Gastrocnemius medialis (tissue), 4 donors: Measurements from ENCODE around the gene GREB1. TPM values are rescaled to one million over a fixed set of nuclear protein-coding genes. Genes with fewer than 3 reads are reported as not detected.

ENCODE experiments used
- ATAC-seq, 2 donors: fragments of 150-250 bp; one replicate each; pipeline ENCODE4 v1.9.1; 2016
- DNase-seq, 2 donors: peaks; one replicate each; pipeline ENCODE4 v3.0.0-alpha.2; 2019
- H3K27ac ChIP-seq, 4 donors: fragments of 200-600 bp; sonication (generic); 1 replicate in 1 of 4; 2 replicates in 3 of 4; pipeline ENCODE4 v1.5.1; 2016 to 2018; ENCODE audit warnings: mild to moderate bottlenecking in 2 of 4, moderate library complexity in 1 of 4
- H3K27me3 ChIP-seq, 3 donors: fragments of 200-600 bp; sonication (generic) in 2 of 3; 1 replicate in 1 of 3; 2 replicates in 2 of 3; pipeline versions ENCODE4 v1.5.1 to v1.6.0; 2016 to 2019; ENCODE audit warnings: mild to moderate bottlenecking in 1 of 3, moderate library complexity in 1 of 3
- H3K36me3 ChIP-seq, 2 donors: fragments of 200-600 bp; sonication (generic) in 1 of 2; one replicate each; pipeline ENCODE4 v1.5.1; 2017 to 2018
- H3K4me1 ChIP-seq, 2 donors: fragments of 200-600 bp; sonication (generic) in 1 of 2; one replicate each; pipeline ENCODE4 v1.5.1; 2016 to 2017; ENCODE audit warnings: mild to moderate bottlenecking in 2 of 2
- H3K4me3 ChIP-seq, 4 donors: fragments of 200-600 bp; sonication (generic) in 3 of 4; 1 replicate in 1 of 4; 2 replicates in 3 of 4; pipeline ENCODE4 v1.5.1; 2016 to 2019; ENCODE audit warnings: mild to moderate bottlenecking in 2 of 4
- H3K9me3 ChIP-seq, 3 donors: fragments of 200-600 bp; sonication (generic) in 2 of 3; 1 replicate in 1 of 3; 2 replicates in 2 of 3; pipeline ENCODE4 v1.5.1; 2016 to 2019
- CTCF ChIP-seq, 5 experiments: fragments of 450-650 bp in 3 of 5; fragments of 200-600 bp in 2 of 5; sonication (generic) in 2 of 5; IDR thresholded peaks in 4 of 5; conservative IDR thresholded peaks in 1 of 5; 1 replicate in 4 of 5; 2 replicates in 1 of 5; pipeline ENCODE4 v1.5.1; 2016 to 2019; ENCODE audit warnings: antibody characterized with exemption in 5 of 5, mild to moderate bottlenecking in 3 of 5, moderate library complexity in 3 of 5
- POLR2A ChIP-seq, 2 donors: fragments of 450-650 bp; IDR thresholded peaks; one replicate each; pipeline ENCODE4 v1.6.1; 2017; ENCODE audit warnings: antibody characterized with exemption in 2 of 2, mild to moderate bottlenecking in 2 of 2, moderate library complexity in 2 of 2
- in situ Hi-C, 4 donors: fragments of 200-750 bp; cut with MboI; loops; one replicate each; pipeline versions ENCODE4 v1.15.0 to v1.8.0; 2017; ENCODE audit warnings: low sequenced_read_pairs in 4 of 4
- intact Hi-C: fragments of 100-400 bp; cut with DNase I; formaldehyde crosslinking; loops from one replicate; pipeline ENCODE4 v1.15.1; 2023; ENCODE audit warnings: low total_unique reads
- total RNA-seq, 4 donors: library from RNA; depleted of rRNA; stranded (reverse); fragments of >200 nt; gene quantifications; one replicate each; pipeline versions ENCODE4 v1.1.0 to v1.2.3, GENCODE V29; 2016

GREB1 gene
- total RNA-seq, 4 donors from 2014 or later, result 1.7 to 9.3 (median 2.6) TPM

GRCh38 chr2:11541693-11542274, 7.9 kb downstream of the GREB1 start:
- intact Hi-C loops, result no loop called here
- in situ Hi-C loops, result no loop called here
- no peaks in the 10 kb centered on the region for H3K27me3 ChIP-seq
- no peak overlapping the region for H3K4me3 ChIP-seq
- no peaks in the 10 kb centered on the region for H3K36me3 ChIP-seq
- peak overlapping the region in 1 of 4 donors; percentile 51 for H3K27ac ChIP-seq
- TF ChIP-seq CTCF (IDR thresholded peaks at IDR 0.05 in 4 of 5, conservative IDR thresholded peaks at IDR 0.05 in 1 of 5) (no peak), POLR2A (IDR thresholded peaks at IDR 0.05) (no peak)
- H3K4me1 ChIP-seq, result peaks cover 7 to 23% of the 10 kb centered on the region in 2 donors
- ATAC-seq, result no peak
- no peaks in the 10 kb centered on the region for H3K9me3 ChIP-seq
- DNase-seq, result no peak

- no peak for ATAC-seq
- no peaks in the 10 kb centered on the region for H3K9me3 ChIP-seq
- peaks cover 7 to 27% of the 10 kb centered on the region in 2 donors for H3K4me1 ChIP-seq
- DNase-seq, result no peak
- in situ Hi-C loops (no loop called here), intact Hi-C loops (no loop called here)
- TF ChIP-seq CTCF (IDR thresholded peaks at IDR 0.05 in 4 of 5, conservative IDR thresholded peaks at IDR 0.05 in 1 of 5) (no peak), POLR2A (IDR thresholded peaks at IDR 0.05) (no peak)
- H3K36me3 ChIP-seq, result no peaks in the 10 kb centered on the region
- peak overlapping the region in 1 of 4 donors; percentile 51 for H3K27ac ChIP-seq
- no peaks in the 10 kb centered on the region for H3K27me3 ChIP-seq
- H3K4me3 ChIP-seq, result no peak overlapping the region
Measured at GRCh38 chr2:11542275-11542819, 8.5 kb downstream of the GREB1 start.

GRCh38 chr2:11543337-11544216, 9.7 kb downstream of the GREB1 start:
- intact Hi-C loops, result no loop called here

GRCh38 chr2:11546072-11546471, 12.2 kb downstream of the GREB1 start:
- in situ Hi-C loops (no loop called here), intact Hi-C loops (no loop called here)
- no peak for TF ChIP-seq POLR2A (IDR thresholded peaks at IDR 0.05)
- TF ChIP-seq CTCF (IDR thresholded peaks at IDR 0.05 in 4 of 5, conservative IDR thresholded peaks at IDR 0.05 in 1 of 5), result no peak
- H3K4me1 ChIP-seq, result peaks cover 0 to 12% of the 10 kb centered on the region in 2 donors
- ATAC-seq, result no peak
- no peaks in the 10 kb centered on the region for H3K9me3 ChIP-seq
- no peaks in the 10 kb centered on the region for H3K27me3 ChIP-seq
- H3K36me3 ChIP-seq, result no peaks in the 10 kb centered on the region
- no peak for DNase-seq
- H3K4me3 ChIP-seq, result no peak overlapping the region
- no peak overlapping the region for H3K27ac ChIP-seq

More at GRCh38 chr2:11543337-11544216, 9.7 kb downstream of the GREB1 start:
- in situ Hi-C loops, result no loop called here
- TF ChIP-seq POLR2A (IDR thresholded peaks at IDR 0.05) (no peak), CTCF (IDR thresholded peaks at IDR 0.05 in 4 of 5, conservative IDR thresholded peaks at IDR 0.05 in 1 of 5) (no peak)
- ATAC-seq (no peak), DNase-seq (no peak)
- peaks cover 7 to 28% of the 10 kb centered on the region in 2 donors for H3K4me1 ChIP-seq
- no peaks in the 10 kb centered on the region for H3K27me3 ChIP-seq
- H3K9me3 ChIP-seq, result no peaks in the 10 kb centered on the region
- H3K36me3 ChIP-seq, result no peaks in the 10 kb centered on the region
- H3K4me3 ChIP-seq, result no peak overlapping the region
- H3K27ac ChIP-seq, result peak overlapping the region in 1 of 4 donors; percentile 25
